GM20431 (cell line): ENCODE results near the gene KIF6.

Experiments used
- in situ Hi-C: fragments of 300-500 bp; cut with MseI, MboI; formaldehyde crosslinking; loops from one replicate; pipeline ENCODE4 v1.15.0; 2020; ENCODE audit warnings: low sequenced_read_pairs; ENCODE audit not compliant: unreplicated experiment

The KIF6 gene

GRCh38 chr6:39282774-39283173 lies 442.4 kb downstream of the KIF6 start:
- in situ Hi-C loops, result no loop called here

GRCh38 chr6:39281312-39281980 lies 443.8 kb downstream of the KIF6 start:
- in situ Hi-C loops, result no loop called here

- in situ Hi-C loops, result no loop called here
Measured at GRCh38 chr6:39280247-39280731, 444.9 kb downstream of the KIF6 start.
